Fibroblast of lung (primary cell): Measurements from ENCODE around the gene SGMS2. TPM values are rescaled to one million over a fixed set of nuclear protein-coding genes. Genes with fewer than 3 reads are reported as not detected.
A peak's percentile ranks its signal among the peaks of the same experiment; 100 is the strongest.

Experiments used
- DNase-seq, 2 donors: peaks; one replicate each; pipeline versions ENCODE4 v3.0.0 to v3.0.0-alpha.2; 2010; ENCODE audit warnings: low read depth in 2 of 2
- H2AFZ ChIP-seq: 2 replicates; pipeline ENCODE4 v1.5.1; 2012; ENCODE audit warnings: low read length, control low read depth, inconsistent platforms
- H3K27ac ChIP-seq: 2 replicates; pipeline ENCODE4 v1.5.1; 2011; ENCODE audit warnings: low read length, control low read depth; ENCODE audit not compliant: insufficient read depth
- H3K27me3 ChIP-seq: 2 replicates; pipeline ENCODE4 v1.5.1; 2011; ENCODE audit warnings: mild to moderate bottlenecking, low read length; ENCODE audit not compliant: control insufficient read depth, insufficient read depth
- H3K36me3 ChIP-seq: 2 replicates; pipeline ENCODE4 v1.5.1; 2011; ENCODE audit warnings: low read length; ENCODE audit not compliant: control insufficient read depth, insufficient read depth
- H3K4me1 ChIP-seq: 2 replicates; pipeline ENCODE4 v1.5.1; 2011; ENCODE audit warnings: low read length; ENCODE audit not compliant: control insufficient read depth, insufficient read depth; ENCODE audit errors: extremely low read depth
- H3K4me2 ChIP-seq: 2 replicates; pipeline ENCODE4 v1.5.1; 2011; ENCODE audit warnings: low read length, control low read depth; ENCODE audit not compliant: insufficient read depth; ENCODE audit errors: extremely low read depth
- H3K4me3 ChIP-seq, 4 experiments: fragments of 200-600 bp in 1 of 4; sonication (generic) in 1 of 4; replicated peaks in 1 of 4; 2 replicates each; pipeline ENCODE4 v1.5.1; 2011 to 2016; ENCODE audit warnings: low read length in 4 of 4, low read depth in 3 of 4, mild to moderate bottlenecking in 3 of 4, control low read depth in 2 of 4, inconsistent platforms in 1 of 4, mixed read lengths in 1 of 4; ENCODE audit not compliant: insufficient read depth in 1 of 4; ENCODE audit errors: control extremely low read depth in 1 of 4
- H3K79me2 ChIP-seq: 2 replicates; pipeline ENCODE4 v1.5.1; 2012; ENCODE audit warnings: mild to moderate bottlenecking, low read length, inconsistent platforms; ENCODE audit not compliant: control insufficient read depth, insufficient read depth
- H3K9ac ChIP-seq: 2 replicates; pipeline ENCODE4 v1.5.1; 2011; ENCODE audit warnings: mild to moderate bottlenecking, low read length, control low read depth; ENCODE audit not compliant: insufficient read depth
- H3K9me3 ChIP-seq: 2 replicates; pipeline ENCODE4 v1.5.1; 2012; ENCODE audit warnings: low read depth, low read length; ENCODE audit not compliant: control insufficient read depth, insufficient read depth
- H4K20me1 ChIP-seq: 2 replicates; pipeline ENCODE4 v1.5.1; 2011; ENCODE audit warnings: low read length; ENCODE audit not compliant: control insufficient read depth, insufficient read depth; ENCODE audit errors: extremely low read depth
- EZH2 ChIP-seq: IDR thresholded peaks from 2 replicates; pipeline ENCODE4 v1.5.1; 2012; ENCODE audit warnings: low read length, control low read depth, mild to moderate bottlenecking; ENCODE audit errors: missing control alignments
- polyA plus RNA-seq, 2 donors: library from polyadenylated mRNA; depleted of rRNA in 1 of 2; stranded (reverse) in 1 of 2; unstranded in 1 of 2; fragments of >200 nt; gene quantifications; 2 replicates each; pipeline ENCODE4 v1.2.1, GENCODE V29; 2011 to 2012; ENCODE audit warnings: missing spikeins in 1 of 2
- total RNA-seq: library from RNA; depleted of rRNA; stranded (reverse); fragments of >200 nt; gene quantifications from 2 replicates; pipeline ENCODE4 v1.2.1, GENCODE V29; 2014
- TF ChIP-seq, protein P1 (sequence below), 2 donors: IDR thresholded peaks in 1 of 2; conservative IDR thresholded peaks in 1 of 2; 1 replicate in 1 of 2; 2 replicates in 1 of 2; pipeline ENCODE4 v1.5.1; 2011 to 2012; ENCODE audit warnings: low read length in 2 of 2, control low read depth in 1 of 2, inconsistent platforms in 1 of 2, low read depth in 1 of 2, mild to moderate bottlenecking in 1 of 2

Gene SGMS2
- total and polyA plus RNA-seq, 2 donors (not counting 1 experiment from before 2014, with no cell fraction given) = 63.7 to 82.7 TPM

DNA sequence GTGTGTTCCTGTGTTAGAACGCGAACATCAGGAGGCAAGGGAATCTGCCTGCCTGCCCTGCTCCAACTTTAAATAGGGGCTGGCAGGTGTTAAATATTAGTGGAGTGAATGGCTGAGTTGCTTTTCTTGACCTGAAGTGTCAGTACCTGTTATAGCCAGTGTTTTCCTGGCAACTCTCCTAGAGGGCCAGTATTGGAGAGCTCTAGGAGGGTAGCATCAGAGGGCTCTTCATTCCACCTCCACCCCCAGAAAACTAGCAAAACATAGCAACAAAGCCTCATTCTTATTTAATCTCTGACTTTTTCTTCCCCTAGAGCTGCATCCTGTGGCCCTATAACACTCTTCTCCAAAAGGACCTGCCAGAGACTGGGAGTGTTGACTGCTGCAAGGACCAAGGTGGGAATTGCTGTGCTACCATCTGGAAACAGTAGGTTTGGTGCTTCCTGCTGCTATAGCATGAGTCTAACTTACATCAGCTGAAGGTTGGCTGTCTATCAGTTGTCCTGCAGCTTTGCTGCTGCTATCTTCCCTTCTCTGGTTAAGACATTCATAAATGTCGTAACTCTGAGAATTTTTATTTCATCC, 33.5 kb downstream of the SGMS2 start:
- H3K79me2 ChIP-seq = peaks cover 3% of the 10 kb centered on the region
- TF ChIP-seq, protein P1, sequence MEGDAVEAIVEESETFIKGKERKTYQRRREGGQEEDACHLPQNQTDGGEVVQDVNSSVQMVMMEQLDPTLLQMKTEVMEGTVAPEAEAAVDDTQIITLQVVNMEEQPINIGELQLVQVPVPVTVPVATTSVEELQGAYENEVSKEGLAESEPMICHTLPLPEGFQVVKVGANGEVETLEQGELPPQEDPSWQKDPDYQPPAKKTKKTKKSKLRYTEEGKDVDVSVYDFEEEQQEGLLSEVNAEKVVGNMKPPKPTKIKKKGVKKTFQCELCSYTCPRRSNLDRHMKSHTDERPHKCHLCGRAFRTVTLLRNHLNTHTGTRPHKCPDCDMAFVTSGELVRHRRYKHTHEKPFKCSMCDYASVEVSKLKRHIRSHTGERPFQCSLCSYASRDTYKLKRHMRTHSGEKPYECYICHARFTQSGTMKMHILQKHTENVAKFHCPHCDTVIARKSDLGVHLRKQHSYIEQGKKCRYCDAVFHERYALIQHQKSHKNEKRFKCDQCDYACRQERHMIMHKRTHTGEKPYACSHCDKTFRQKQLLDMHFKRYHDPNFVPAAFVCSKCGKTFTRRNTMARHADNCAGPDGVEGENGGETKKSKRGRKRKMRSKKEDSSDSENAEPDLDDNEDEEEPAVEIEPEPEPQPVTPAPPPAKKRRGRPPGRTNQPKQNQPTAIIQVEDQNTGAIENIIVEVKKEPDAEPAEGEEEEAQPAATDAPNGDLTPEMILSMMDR (conservative IDR thresholded peaks at IDR 0.05 in 1 of 2, IDR thresholded peaks at IDR 0.05 in 1 of 2; ENCODE audit: low read depth in 1 of 2, low read length in 2 of 2) = no peak
- TF ChIP-seq EZH2 = no peak

DNA sequence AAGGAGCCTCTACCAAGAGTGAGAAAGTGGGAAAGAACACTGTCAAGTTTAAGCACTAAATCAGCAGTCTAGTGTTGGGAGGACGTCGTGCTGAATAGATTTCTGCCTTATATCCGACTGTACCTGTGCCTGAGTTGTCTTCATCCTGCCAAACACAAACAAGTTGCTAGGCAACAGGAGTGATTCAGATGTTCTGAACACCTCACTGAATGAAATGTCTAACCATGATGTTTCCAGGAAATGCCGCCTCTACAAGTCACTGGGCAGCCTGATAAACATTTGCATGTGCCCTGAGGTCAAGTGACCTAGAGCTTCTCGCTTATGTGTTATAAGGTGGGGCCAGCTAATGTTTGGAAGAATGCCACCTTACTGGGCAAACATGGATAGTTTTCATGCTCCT, 37.9 kb downstream of the SGMS2 start:
- H3K27ac ChIP-seq = no peak overlapping the region
- no peak for TF ChIP-seq EZH2
- TF ChIP-seq, protein P1 (conservative IDR thresholded peaks at IDR 0.05 in 1 of 2, IDR thresholded peaks at IDR 0.05 in 1 of 2; ENCODE audit: low read depth in 1 of 2, low read length in 2 of 2) = no peak
- no peak overlapping the region for H3K4me3 ChIP-seq
- no peak overlapping the region for H3K4me2 ChIP-seq
- no peaks in the 10 kb centered on the region for H3K27me3 ChIP-seq
- peaks cover 7% of the 10 kb centered on the region for H3K4me1 ChIP-seq
- no peaks in the 10 kb centered on the region for H3K36me3 ChIP-seq
- H4K20me1 ChIP-seq = no peaks in the 10 kb centered on the region
- H3K79me2 ChIP-seq = no peaks in the 10 kb centered on the region
- DNase-seq = peak; percentile 37 to 69
- H3K9me3 ChIP-seq = no peaks in the 10 kb centered on the region
- no peak overlapping the region for H2AFZ ChIP-seq
- H3K9ac ChIP-seq = no peak overlapping the region

More for the DNA sequence above, 33.5 kb downstream of the SGMS2 start:
- no peak overlapping the region for H2AFZ ChIP-seq
- H3K4me1 ChIP-seq = peaks cover 4% of the 10 kb centered on the region
- H3K4me3 ChIP-seq = no peak overlapping the region
- no peak overlapping the region for H3K4me2 ChIP-seq
- no peaks in the 10 kb centered on the region for H3K9me3 ChIP-seq
- no peak overlapping the region for H3K9ac ChIP-seq
- H3K27me3 ChIP-seq = no peaks in the 10 kb centered on the region
- no peaks in the 10 kb centered on the region for H3K36me3 ChIP-seq
- no peak overlapping the region for H3K27ac ChIP-seq
- DNase-seq = no peak
- H4K20me1 ChIP-seq = no peaks in the 10 kb centered on the region

DNA sequence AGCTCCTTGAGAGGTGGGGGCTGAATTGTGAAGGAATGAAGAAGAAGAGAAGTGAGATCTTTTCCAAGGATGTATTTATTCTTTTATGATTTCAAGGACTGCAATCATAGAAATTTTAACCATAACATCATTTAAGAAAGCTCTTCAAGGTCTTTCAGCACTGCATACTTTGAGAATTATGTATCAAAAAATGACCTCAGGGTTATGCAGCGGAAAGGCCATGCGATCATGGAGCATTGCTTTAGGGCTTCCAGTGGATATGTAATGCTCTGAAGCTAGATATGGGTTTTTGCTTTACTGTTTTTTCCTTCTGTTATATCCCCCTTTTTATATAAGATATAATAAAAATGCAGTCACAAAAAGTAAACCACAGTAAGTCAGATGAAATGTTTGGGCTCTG, 38.7 kb downstream of the SGMS2 start:
- Histone ChIP-seq H3K9me3 (no peaks in the 10 kb centered on the region), H3K79me2 (no peaks in the 10 kb centered on the region), H2AFZ (no peak overlapping the region), H3K36me3 (no peaks in the 10 kb centered on the region), H3K9ac (no peak overlapping the region), H3K27me3 (no peaks in the 10 kb centered on the region), H3K4me3 (no peak overlapping the region), H4K20me1 (no peaks in the 10 kb centered on the region), H3K4me1 (peaks cover 7% of the 10 kb centered on the region), H3K27ac (no peak overlapping the region), H3K4me2 (no peak overlapping the region)
- TF ChIP-seq, protein P1 (conservative IDR thresholded peaks at IDR 0.05 in 1 of 2, IDR thresholded peaks at IDR 0.05 in 1 of 2; ENCODE audit: low read depth in 1 of 2, low read length in 2 of 2) = no peak
- TF ChIP-seq EZH2 = no peak
- DNase-seq = peak; percentile 28 to 33
